HepG2 (cell line): ENCODE results near the gene ASXL3. TPM values are rescaled to one million over a fixed set of nuclear protein-coding genes. Genes with fewer than 3 reads are reported as not detected.

ENCODE experiments used
- ATAC-seq: fragments of 200-7000 bp; cut with Tn5 transposase; 3 replicates; pipeline ENCODE4 v1.9.1; 2020; ENCODE audit warnings: mild to moderate bottlenecking, moderate library complexity
- BruUV-seq: library from RNA; stranded (reverse); fragments of 400-500 nt; replicated peaks from 2 replicates; lab custom pipeline; 2021; lab: Mats Ljungman, UMichigan
- CTCF ChIA-PET: fragments of 300-600 bp; formaldehyde crosslinking; extraction: SDS; loops from one replicate; lab custom pipeline; 2021; ENCODE audit warnings: low total read pairs, inconsistent platforms, low intra/inter-chr PET ratio; lab: Yijun Ruan, JAX
- POLR2A ChIA-PET: fragments of 350-600 bp; sonication (Branson Sonifier 250); formaldehyde crosslinking; loops from one replicate; lab custom pipeline; 2020; ENCODE audit warnings: antibody characterized with exemption, inconsistent platforms; lab: Yijun Ruan, JAX
- DNase-seq: peaks from one replicate; pipeline ENCODE4 v3.0.0-alpha.2; 2015; ENCODE audit warnings: low spot score
- FAIRE-seq: peaks from 3 replicates; lab custom pipeline; 2011; peaks lifted over from hg19 to GRCh38; lab: Jason Lieb, UNC
- H2AFZ ChIP-seq: one replicate; pipeline ENCODE4 v1.6.1; 2011; ENCODE audit warnings: low read length, inconsistent platforms
- H3K27ac ChIP-seq: fragments of 300-600 bp; 3 replicates; pipeline ENCODE4 v1.8.0; 2011; ENCODE audit warnings: mixed run types, mild to moderate bottlenecking, mixed read lengths, low read length, inconsistent platforms; ENCODE audit not compliant: insufficient read depth; ENCODE audit errors: extremely low read length
- H3K27me3 ChIP-seq, 2 experiments: fragments of 200-600 bp in 1 of 2; 2 replicates in 1 of 2; 3 replicates in 1 of 2; pipeline versions ENCODE4 v1.6.0 to v1.8.0; 2011; ENCODE audit warnings: low read length in 2 of 2, mild to moderate bottlenecking in 2 of 2, moderate library complexity in 2 of 2, inconsistent platforms in 1 of 2; ENCODE audit not compliant: insufficient read depth in 2 of 2, control insufficient read depth in 1 of 2
- H3K36me3 ChIP-seq, 2 experiments: fragments of 200-600 bp in 1 of 2; replicated peaks in 1 of 2; 2 replicates in 1 of 2; 3 replicates in 1 of 2; pipeline versions ENCODE4 v1.5.1 to v1.8.0; 2011; ENCODE audit warnings: low read length in 2 of 2, inconsistent platforms in 1 of 2; ENCODE audit not compliant: insufficient read depth in 2 of 2, control insufficient read depth in 1 of 2
- H3K4me1 ChIP-seq: 2 replicates; pipeline ENCODE4 v1.5.1; 2012; ENCODE audit warnings: low read length, inconsistent platforms; ENCODE audit not compliant: insufficient read depth
- H3K4me2 ChIP-seq: 2 replicates; pipeline ENCODE4 v1.6.0; 2011; ENCODE audit warnings: low read depth, low read length, inconsistent platforms
- H3K4me3 ChIP-seq, 3 experiments: fragments of 200-600 bp in 1 of 3; sonication (generic), shearing (Covaris generic) in 1 of 3; replicated peaks in 1 of 3; 2 replicates each; pipeline ENCODE4 v1.5.1; 2011 to 2016; ENCODE audit warnings: low read length in 3 of 3, inconsistent platforms in 2 of 3, low read depth in 2 of 3, mild to moderate bottlenecking in 2 of 3, control low read depth in 1 of 3, mixed read lengths in 1 of 3; ENCODE audit not compliant: insufficient read depth in 1 of 3
- H3K79me2 ChIP-seq: one replicate; pipeline ENCODE4 v1.6.1; 2011; ENCODE audit warnings: low read length, inconsistent platforms; ENCODE audit not compliant: insufficient read depth
- H3K9ac ChIP-seq: 2 replicates; pipeline ENCODE4 v1.6.0; 2011; ENCODE audit warnings: mild to moderate bottlenecking, low read depth, low read length, inconsistent platforms; ENCODE audit not compliant: insufficient read depth
- H3K9me3 ChIP-seq: 2 replicates; pipeline ENCODE4 v1.5.1; 2012; ENCODE audit warnings: mild to moderate bottlenecking, low read length
- H4K20me1 ChIP-seq: 2 replicates; pipeline ENCODE4 v1.6.0; 2011; ENCODE audit warnings: inconsistent platforms, mild to moderate bottlenecking, low read length, moderate library complexity; ENCODE audit not compliant: insufficient read depth
- HOXA7 ChIP-seq: sonication (generic); formaldehyde crosslinking; IDR thresholded peaks from 2 replicates; pipeline ENCODE4 v1.8.1; 2022; ENCODE audit warnings: mild to moderate bottlenecking, missing genetic modification reagents, moderate library complexity
- KMT2A ChIP-seq: sonication (generic); formaldehyde crosslinking; IDR thresholded peaks from 2 replicates; pipeline ENCODE4 v1.4.0; 2020; ENCODE audit warnings: missing genetic modification reagents
- MYNN ChIP-seq: sonication (generic); formaldehyde crosslinking; IDR thresholded peaks from 2 replicates; pipeline ENCODE4 v1.4.0; 2020; ENCODE audit warnings: mild to moderate bottlenecking, low read depth, missing genetic modification reagents
- NFIB ChIP-seq: sonication (generic); formaldehyde crosslinking; IDR thresholded peaks from 2 replicates; pipeline ENCODE4 v1.9.0; 2021; ENCODE audit warnings: missing genetic modification reagents, mild to moderate bottlenecking, borderline replicate concordance
- NFYB ChIP-seq: sonication (generic); formaldehyde crosslinking; IDR thresholded peaks from 2 replicates; pipeline ENCODE4 v1.4.0; 2020; ENCODE audit warnings: missing genetic modification reagents
- NONO ChIP-seq, 2 experiments: fragments of 450-650 bp in 1 of 2; sonication (generic) in 1 of 2; formaldehyde crosslinking in 1 of 2; IDR thresholded peaks in 1 of 2; conservative IDR thresholded peaks in 1 of 2; 2 replicates each; pipeline versions ENCODE4 v1.6.1 to v1.8.0; 2017 to 2022; ENCODE audit warnings: mild to moderate bottlenecking in 1 of 2, missing genetic modification reagents in 1 of 2, moderate library complexity in 1 of 2
- SIX4 ChIP-seq: sonication (generic); formaldehyde crosslinking; IDR thresholded peaks from 2 replicates; pipeline ENCODE4 v1.4.0; 2020; ENCODE audit warnings: missing genetic modification reagents
- YEATS4 ChIP-seq: sonication (generic); formaldehyde crosslinking; IDR thresholded peaks from 2 replicates; pipeline ENCODE4 v1.4.0; 2020; ENCODE audit warnings: missing genetic modification reagents, borderline replicate concordance
- ZNF180 ChIP-seq: sonication (generic); formaldehyde crosslinking; IDR thresholded peaks from 2 replicates; pipeline ENCODE4 v1.4.0; 2020; ENCODE audit warnings: low read depth, missing genetic modification reagents, borderline replicate concordance
- ZNF431 ChIP-seq: sonication (generic); formaldehyde crosslinking; IDR thresholded peaks from 2 replicates; pipeline ENCODE4 v1.9.0; 2022; ENCODE audit warnings: missing genetic modification reagents, low read depth, mild to moderate bottlenecking, borderline replicate concordance
- ZNF460 ChIP-seq: sonication (generic); formaldehyde crosslinking; IDR thresholded peaks from 2 replicates; pipeline ENCODE4 v1.5.1; 2020; ENCODE audit warnings: missing genetic modification reagents, mild to moderate bottlenecking, borderline replicate concordance
- ZNF468 ChIP-seq: sonication (generic); formaldehyde crosslinking; IDR thresholded peaks from 2 replicates; pipeline ENCODE4 v1.8.0; 2022; ENCODE audit warnings: mild to moderate bottlenecking, moderate library complexity, missing genetic modification reagents
- ZNF496 ChIP-seq: sonication (generic); formaldehyde crosslinking; IDR thresholded peaks from 2 replicates; pipeline ENCODE4 v1.8.1; 2023; ENCODE audit warnings: mild to moderate bottlenecking, moderate library complexity, missing genetic modification reagents; ENCODE audit not compliant: insufficient replicate concordance
- WGBS: methylation state at CpG from one replicate; pipeline ENCODE4 v1.1.6; 2017; ENCODE audit warnings: low lambda C conversion rate; 5-methylcytosine and 5-hydroxymethylcytosine counted together
- in situ Hi-C: cut with HindIII; loops from 2 replicates; pipeline ENCODE4 v1.10.0; 2017; ENCODE audit warnings: low pct_unique_long_range_greater_than_20kb; ENCODE audit not compliant: extremely low pct_ligation_motif_present
- intact Hi-C: fragments of 100-400 bp; cut with micrococcal nuclease; formaldehyde crosslinking; loops from one replicate; pipeline ENCODE4 v1.10.0; 2022; ENCODE audit not compliant: unreplicated experiment
- polyA plus RNA-seq, 8 experiments: library from polyadenylated mRNA; depleted of rRNA in 3 of 8; stranded (reverse) in 7 of 8; unstranded in 1 of 8; fragments of >200 nt; fragmentation: Illumina TruSeq in 4 of 8; extraction: Trizol in 4 of 8; gene quantifications; 2 replicates each; pipeline versions ENCODE4 v1.2.1 to v1.2.3, GENCODE V29; 2011 to 2016; ENCODE audit warnings: low read depth in 4 of 8, missing spikeins in 1 of 8, mixed read lengths in 1 of 8; ENCODE audit not compliant: insufficient read depth in 1 of 8
- total RNA-seq, 5 experiments: library from RNA; depleted of rRNA; stranded (reverse); fragments of >200 nt; fragmentation: Illumina TruSeq; extraction: Trizol; gene quantifications; 2 replicates each; pipeline ENCODE4 v1.2.3, GENCODE V29; 2016; ENCODE audit warnings: low read depth in 1 of 5
- TF ChIP-seq, protein P1 (sequence below): sonication (generic); formaldehyde crosslinking; IDR thresholded peaks from 2 replicates; pipeline ENCODE4 v1.8.1; 2023; ENCODE audit warnings: mild to moderate bottlenecking, inconsistent platforms, moderate library complexity, missing genetic modification reagents, borderline replicate concordance
- TF ChIP-seq, protein P2 (sequence below): sonication (generic); formaldehyde crosslinking; IDR thresholded peaks from 2 replicates; pipeline ENCODE4 v1.8.1; 2023; ENCODE audit warnings: missing genetic modification reagents, mild to moderate bottlenecking, borderline replicate concordance
- TF ChIP-seq, protein P3 (sequence below): sonication (generic); formaldehyde crosslinking; IDR thresholded peaks from 2 replicates; pipeline ENCODE4 v1.8.1; 2023; ENCODE audit warnings: mild to moderate bottlenecking, missing genetic modification reagents
- TF ChIP-seq, protein P4 (sequence below): conservative IDR thresholded peaks from 2 replicates; pipeline ENCODE4 v1.6.1; 2018; ENCODE audit warnings: missing genetic modification reagents
- TF ChIP-seq, protein P5 (sequence below): sonication (generic); formaldehyde crosslinking; IDR thresholded peaks from 2 replicates; pipeline ENCODE4 v1.4.0; 2020; ENCODE audit warnings: missing genetic modification reagents

The ASXL3 gene
- total and polyA plus RNA-seq, 2 of the 13 experiments (the other 11 are each of a cell fraction or from before 2014, with no cell fraction given): not detected

DNA sequence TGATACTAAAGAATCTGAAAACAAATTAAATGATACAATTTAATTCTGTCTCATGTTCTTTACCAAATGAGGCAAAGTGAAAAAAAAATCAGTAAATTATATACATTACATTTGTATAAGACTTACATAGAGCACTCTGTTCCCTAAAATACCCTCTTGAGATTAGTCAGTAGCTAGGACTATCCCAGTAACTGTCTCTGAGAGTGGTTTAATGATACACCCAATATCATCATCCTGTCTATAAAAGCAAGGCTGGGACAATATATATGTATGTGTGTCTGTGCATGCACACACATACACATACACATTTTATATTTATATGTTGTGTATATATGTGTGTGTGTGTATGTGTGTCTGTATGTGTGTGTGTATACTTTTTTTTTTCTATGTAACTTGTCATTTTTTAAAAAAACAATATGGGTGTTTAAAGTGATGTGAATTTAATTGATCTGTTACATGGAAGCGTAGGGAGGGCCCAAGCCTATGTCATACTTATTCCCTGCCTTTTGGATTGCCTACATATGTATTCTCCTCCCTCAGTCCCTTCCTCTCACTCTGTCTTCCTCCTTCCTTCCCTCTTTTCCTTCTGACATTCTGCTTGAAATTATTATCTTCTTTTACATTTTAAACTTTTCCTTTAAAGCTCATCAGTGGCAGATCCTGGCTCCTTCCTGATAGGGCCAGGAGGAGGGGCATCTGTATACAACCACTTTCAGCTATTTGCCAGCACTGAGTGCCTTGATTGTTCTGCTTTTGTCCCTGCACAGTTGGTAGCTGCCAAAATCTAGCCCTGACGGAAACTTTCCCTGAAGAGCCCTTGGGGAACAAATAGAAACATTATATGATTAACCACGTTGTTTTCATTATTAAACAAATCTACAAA lies 6.8 kb downstream of the ASXL3 start:
- no peak for ATAC-seq
- no peak for FAIRE-seq
- Histone ChIP-seq H4K20me1 (no peaks in the 10 kb centered on the region), H3K9ac (no peak overlapping the region), H3K9me3 (no peaks in the 10 kb centered on the region), H3K27me3 (peaks cover 0 to 2% of the 10 kb centered on the region in 2 experiments; a peak in 2 of 5 replicates), H3K4me3 (no peak overlapping the region), H3K4me2 (no peak overlapping the region), H3K27ac (no peak overlapping the region), H3K4me1 (no peaks in the 10 kb centered on the region), H3K36me3 (no peaks in the 10 kb centered on the region), H3K79me2 (no peaks in the 10 kb centered on the region), H2AFZ (no peak overlapping the region)
- in situ Hi-C loops (no loop called here), intact Hi-C loops (no loop called here)
- POLR2A ChIA-PET: no interaction called here
- CTCF ChIA-PET: no interaction called here
- no TSS peak for BruUV-seq
- 3% methylated on average over 3 of the region's 3 CpGs for WGBS
- DNase-seq: no peak
- TF ChIP-seq, protein P1, sequence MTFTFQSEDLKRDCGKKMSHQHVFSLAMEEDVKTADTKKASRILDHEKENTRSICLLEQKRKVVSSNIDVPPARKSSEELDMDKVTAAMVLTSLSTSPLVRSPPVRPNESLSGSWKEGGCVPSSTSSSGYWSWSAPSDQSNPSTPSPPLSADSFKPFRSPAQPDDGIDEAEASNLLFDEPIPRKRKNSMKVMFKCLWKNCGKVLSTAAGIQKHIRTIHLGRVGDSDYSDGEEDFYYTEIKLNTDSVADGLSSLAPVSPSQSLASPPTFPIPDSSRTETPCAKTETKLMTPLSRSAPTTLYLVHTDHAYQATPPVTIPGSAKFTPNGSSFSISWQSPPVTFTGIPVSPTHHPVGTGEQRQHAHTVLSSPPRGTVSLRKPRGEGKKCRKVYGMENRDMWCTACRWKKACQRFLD (CRISPR knock-in tag): no peak
- TF ChIP-seq, protein P2, sequence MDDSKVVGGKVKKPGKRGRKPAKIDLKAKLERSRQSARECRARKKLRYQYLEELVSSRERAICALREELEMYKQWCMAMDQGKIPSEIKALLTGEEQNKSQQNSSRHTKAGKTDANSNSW (CRISPR knock-in tag): no peak
- TF ChIP-seq HOXA7 (CRISPR knock-in tag): no peak
- no peak for TF ChIP-seq NFYB (CRISPR knock-in tag)
- TF ChIP-seq ZNF431: no peak
- TF ChIP-seq ZNF460: no peak
- no peak for TF ChIP-seq YEATS4 (CRISPR knock-in tag)
- no peak for TF ChIP-seq ZNF180 (CRISPR knock-in tag)
- TF ChIP-seq, protein P3, sequence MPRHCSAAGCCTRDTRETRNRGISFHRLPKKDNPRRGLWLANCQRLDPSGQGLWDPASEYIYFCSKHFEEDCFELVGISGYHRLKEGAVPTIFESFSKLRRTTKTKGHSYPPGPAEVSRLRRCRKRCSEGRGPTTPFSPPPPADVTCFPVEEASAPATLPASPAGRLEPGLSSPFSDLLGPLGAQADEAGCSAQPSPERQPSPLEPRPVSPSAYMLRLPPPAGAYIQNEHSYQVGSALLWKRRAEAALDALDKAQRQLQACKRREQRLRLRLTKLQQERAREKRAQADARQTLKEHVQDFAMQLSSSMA: no peak
- TF ChIP-seq NONO (IDR thresholded peaks at IDR 0.05): no peak
- no peak for TF ChIP-seq NONO (CRISPR knock-in tag; conservative IDR thresholded peaks at IDR 0.05)
- no peak for TF ChIP-seq NFIB (CRISPR knock-in tag)
- TF ChIP-seq, protein P4, sequence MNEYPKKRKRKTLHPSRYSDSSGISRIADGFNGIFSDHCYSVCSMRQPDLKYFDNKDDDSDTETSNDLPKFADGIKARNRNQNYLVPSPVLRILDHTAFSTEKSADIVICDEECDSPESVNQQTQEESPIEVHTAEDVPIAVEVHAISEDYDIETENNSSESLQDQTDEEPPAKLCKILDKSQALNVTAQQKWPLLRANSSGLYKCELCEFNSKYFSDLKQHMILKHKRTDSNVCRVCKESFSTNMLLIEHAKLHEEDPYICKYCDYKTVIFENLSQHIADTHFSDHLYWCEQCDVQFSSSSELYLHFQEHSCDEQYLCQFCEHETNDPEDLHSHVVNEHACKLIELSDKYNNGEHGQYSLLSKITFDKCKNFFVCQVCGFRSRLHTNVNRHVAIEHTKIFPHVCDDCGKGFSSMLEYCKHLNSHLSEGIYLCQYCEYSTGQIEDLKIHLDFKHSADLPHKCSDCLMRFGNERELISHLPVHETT (CRISPR knock-in tag): no peak
- TF ChIP-seq KMT2A: no peak
- no peak for TF ChIP-seq SIX4
- no peak for TF ChIP-seq ZNF496 (CRISPR knock-in tag)
- no peak for TF ChIP-seq MYNN (CRISPR knock-in tag)
- TF ChIP-seq, protein P5, sequence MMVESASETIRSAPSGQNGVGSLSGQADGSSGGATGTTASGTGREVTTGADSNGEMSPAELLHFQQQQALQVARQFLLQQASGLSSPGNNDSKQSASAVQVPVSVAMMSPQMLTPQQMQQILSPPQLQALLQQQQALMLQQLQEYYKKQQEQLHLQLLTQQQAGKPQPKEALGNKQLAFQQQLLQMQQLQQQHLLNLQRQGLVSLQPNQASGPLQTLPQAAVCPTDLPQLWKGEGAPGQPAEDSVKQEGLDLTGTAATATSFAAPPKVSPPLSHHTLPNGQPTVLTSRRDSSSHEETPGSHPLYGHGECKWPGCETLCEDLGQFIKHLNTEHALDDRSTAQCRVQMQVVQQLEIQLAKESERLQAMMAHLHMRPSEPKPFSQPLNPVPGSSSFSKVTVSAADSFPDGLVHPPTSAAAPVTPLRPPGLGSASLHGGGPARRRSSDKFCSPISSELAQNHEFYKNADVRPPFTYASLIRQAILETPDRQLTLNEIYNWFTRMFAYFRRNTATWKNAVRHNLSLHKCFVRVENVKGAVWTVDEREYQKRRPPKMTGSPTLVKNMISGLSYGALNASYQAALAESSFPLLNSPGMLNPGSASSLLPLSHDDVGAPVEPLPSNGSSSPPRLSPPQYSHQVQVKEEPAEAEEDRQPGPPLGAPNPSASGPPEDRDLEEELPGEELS (CRISPR knock-in tag): no peak
- no peak for TF ChIP-seq ZNF468
